DMS153 treated with DMSO at 0.1 percent for 48 hours (cell line): Measurements from ENCODE around the gene SAP130.

Source experiments
- DNase-seq: peaks from one replicate; lab custom pipeline; 2025; ENCODE audit not compliant: unreplicated experiment; lab: John Stamatoyannopoulos, UW

Gene SAP130

GRCh38 chr2:127901339-127902056 is 126.4 kb downstream of the SAP130 start:
- DNase-seq, result no peak

GRCh38 chr2:127897531-127898211 is 130.2 kb downstream of the SAP130 start:
- DNase-seq, result no peak

GRCh38 chr2:127893494-127893893 is 134.4 kb downstream of the SAP130 start:
- no peak for DNase-seq

- no peak for DNase-seq
Measured at GRCh38 chr2:127893033-127893432, 134.8 kb downstream of the SAP130 start.

GRCh38 chr2:127891811-127892210 is 136.0 kb downstream of the SAP130 start:
- no peak for DNase-seq
